IPS-11a (cell line): ENCODE measurements around the gene SEMA4D.

ENCODE experiments used
- H3K4me3 ChIP-seq: one replicate; pipeline ENCODE4 v1.5.1; 2013; ENCODE audit warnings: low read depth, low read length, control low read depth

Gene SEMA4D

DNA sequence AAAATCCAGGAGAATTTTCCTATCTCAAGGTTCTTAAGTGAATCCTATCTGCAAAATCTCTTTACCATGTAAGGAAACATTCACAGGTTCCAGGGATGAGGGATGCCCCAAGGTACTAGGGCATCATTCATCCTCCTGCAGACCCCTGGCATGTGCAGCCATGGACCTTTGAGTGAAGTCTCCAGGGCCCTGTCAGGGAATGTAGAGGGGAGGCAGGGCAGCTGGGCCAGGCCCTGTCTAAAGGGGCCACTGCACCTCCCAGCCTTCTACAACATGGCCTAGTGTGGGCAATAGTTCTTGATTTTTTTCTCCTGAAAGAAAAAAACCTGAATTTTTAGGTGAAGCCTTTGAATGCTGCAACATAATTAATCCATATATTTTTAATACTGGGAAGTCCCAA, 63.3 kb downstream of the SEMA4D start:
- H3K4me3 ChIP-seq, result no peak overlapping the region

- no peak overlapping the region for H3K4me3 ChIP-seq
Measured at GRCh38 chr9:89433826-89434225, 64.1 kb downstream of the SEMA4D start.

DNA sequence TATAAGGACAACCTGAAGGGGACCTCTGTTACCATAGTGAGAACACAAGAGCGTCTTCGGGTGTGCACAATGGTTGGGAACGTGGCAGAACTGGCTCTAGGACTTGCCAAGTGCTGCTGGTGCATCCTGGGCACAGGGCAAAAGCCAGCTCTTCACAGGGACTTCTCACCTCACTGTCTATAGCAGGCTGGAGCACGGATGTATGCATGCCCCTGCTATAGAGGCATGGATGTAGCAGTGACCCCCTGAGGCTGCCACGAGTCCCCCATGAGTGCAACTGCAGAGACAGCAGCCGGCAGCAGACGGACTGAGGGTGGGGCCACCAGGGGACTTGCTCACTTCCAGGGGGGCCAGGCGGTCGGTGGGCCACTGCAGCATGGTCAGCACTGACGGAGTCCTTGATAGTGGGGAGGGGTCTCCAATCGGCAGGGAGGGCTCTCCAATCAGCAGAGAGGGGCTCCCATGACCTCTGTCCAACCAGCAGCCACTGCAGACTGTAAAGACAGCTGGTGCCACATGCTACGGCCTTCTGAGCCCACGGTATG, 64.9 kb downstream of the SEMA4D start:
- H3K4me3 ChIP-seq, result no peak overlapping the region

DNA sequence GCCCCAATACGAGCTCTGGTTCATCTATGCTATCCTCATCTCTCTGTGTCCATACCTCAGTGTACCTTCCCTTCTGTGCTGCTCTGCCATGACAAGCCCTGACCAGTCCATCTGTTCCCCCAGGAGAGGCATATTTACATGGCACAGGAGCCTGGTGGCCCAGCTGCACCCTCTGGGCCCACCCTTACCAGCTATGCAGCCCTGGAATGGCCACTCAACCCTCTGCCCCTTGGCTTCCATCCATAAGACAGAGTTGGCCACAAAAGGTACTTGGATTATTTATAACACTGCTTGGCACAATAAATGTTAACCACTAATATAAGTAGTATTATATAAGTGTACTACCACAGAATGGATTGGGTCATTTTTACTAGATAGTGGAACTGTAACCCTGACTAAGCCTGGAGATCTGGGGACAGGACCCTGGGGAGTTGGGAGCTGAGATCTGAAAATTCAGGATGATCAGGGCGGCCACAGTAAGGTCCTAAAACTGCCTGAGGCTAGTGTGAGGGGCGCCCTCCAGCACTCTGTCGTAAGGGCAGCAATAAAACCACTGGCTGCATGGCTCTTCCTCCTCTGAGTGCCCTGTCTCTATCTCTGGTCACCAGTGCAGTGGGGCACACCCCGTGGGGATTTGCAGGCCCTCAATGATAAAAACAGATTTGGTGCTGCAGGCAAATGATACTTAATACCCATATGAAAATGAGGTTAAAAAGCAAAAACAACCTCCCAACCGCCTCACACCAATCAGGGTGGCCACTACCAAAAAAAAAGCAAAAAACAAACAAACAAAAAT, 65.8 kb downstream of the SEMA4D start:
- H3K4me3 ChIP-seq, result no peak overlapping the region

- H3K4me3 ChIP-seq, result no peak overlapping the region
Measured at GRCh38 chr9:89430995-89431394, 66.9 kb downstream of the SEMA4D start.

DNA sequence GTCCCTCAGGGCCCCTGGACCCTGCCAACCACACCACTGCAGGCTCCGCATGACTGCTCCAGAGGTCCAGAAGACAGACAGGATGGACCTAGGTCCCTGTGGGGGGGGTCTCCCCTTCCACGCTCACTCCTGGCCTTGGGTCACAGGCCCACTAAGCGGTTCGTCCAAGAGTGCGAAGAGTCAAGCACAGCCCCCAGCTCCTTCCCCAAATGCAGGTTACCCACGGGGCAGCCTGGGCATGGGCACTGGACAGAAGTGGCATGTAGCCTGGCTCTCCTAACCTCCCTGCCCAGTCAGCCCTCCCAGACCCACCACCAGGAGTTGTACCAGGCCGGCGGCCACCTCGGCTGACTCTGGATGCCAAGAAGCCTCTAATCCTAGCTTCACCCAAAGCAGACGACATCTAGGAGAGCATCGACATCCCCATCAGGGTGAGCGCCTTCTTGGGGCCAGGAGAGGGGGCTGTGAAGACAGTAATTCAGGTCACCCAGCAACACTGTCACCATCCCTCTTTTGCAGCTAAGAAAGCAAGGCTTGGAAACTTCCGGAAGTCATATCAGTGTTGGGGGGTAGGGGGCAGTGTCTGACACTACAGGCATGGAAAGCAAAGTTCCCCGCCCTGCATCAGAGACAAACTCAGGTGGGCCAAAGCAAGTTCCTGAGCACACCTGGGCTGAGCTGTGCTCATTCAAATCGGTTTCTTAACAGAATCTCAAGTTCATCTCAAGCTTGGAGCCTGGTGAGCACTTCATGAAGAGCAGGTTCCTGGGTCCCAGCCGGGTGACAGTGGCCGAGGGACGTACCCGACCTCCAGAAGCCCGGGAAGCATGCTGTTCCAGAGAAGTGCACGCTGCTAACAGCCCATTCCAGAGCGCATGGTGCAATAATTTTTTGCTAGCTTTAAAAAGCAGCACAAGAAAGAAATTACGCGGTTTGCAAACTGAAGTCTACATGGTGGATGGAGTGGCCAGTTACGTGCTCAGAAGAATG, 68.7 kb downstream of the SEMA4D start:
- no peak overlapping the region for H3K4me3 ChIP-seq

DNA sequence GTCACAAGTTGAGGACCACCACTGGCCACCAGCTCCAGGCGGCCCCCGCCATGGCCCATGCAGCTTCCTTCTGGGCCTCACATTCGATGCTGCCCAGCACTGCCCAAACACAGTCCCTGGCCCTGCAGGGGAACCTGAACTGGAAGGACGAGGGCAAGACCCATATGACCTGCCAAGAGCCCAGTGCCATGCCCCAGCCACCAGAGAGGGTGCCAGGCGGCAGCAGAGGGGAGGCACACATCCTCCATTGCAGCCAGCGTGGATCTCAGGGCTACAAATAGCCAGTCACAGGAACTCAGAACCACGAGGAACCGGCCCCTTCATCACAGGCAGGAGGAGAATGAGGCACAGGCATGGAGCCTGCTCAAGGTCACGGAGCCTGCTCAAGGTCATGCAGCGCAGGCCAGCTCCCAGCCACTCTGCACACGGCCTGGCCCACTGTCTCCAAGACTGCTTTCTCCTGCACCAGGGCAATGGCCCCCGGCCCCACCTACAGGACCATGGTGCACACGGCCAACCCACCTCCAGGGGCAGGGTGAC, 69.6 kb downstream of the SEMA4D start:
- no peak overlapping the region for H3K4me3 ChIP-seq

GRCh38 chr9:89427621-89428221, 70.2 kb downstream of the SEMA4D start:
- no peak overlapping the region for H3K4me3 ChIP-seq

GRCh38 chr9:89426384-89426961, 71.4 kb downstream of the SEMA4D start:
- no peak overlapping the region for H3K4me3 ChIP-seq

- H3K4me3 ChIP-seq, result no peak overlapping the region
Measured at GRCh38 chr9:89425921-89426383, 72.0 kb downstream of the SEMA4D start.

DNA sequence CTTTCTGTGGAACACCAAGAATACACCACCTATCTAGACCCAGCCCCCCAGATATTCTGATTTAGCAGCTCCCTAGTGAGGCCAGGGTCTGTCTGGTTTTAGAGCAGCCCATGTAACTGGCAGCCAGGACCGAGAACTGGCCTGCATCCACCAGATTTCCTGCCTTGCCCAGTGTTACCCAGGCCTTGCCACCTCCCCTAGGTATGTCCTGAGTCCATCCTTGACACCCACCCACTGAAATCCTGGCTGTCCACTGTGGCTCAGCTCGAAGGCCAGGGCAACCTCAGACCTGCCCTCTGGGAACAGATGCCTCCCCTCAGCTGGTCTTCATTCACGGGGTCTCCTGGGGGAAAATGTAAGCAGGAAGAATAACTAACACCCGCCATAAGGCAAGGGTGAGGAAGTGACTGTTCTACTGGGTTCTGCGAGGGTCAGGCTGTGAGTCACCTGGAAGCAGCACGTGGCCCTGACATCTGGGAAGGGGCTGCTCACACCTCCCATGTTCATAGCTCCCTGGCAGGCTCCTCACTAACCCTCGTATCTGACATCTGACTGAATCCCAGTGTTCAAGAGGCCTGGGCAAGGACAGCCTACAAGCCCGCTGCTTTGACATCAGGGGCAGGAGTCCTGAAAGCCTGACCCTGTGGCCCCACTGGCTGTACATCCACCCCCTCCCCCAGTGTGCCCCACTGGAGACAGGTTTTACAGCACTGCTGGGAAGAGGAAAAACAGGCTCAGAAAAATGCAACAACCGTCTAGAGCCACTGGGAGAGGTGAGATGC, 72.7 kb downstream of the SEMA4D start:
- H3K4me3 ChIP-seq, result no peak overlapping the region

DNA sequence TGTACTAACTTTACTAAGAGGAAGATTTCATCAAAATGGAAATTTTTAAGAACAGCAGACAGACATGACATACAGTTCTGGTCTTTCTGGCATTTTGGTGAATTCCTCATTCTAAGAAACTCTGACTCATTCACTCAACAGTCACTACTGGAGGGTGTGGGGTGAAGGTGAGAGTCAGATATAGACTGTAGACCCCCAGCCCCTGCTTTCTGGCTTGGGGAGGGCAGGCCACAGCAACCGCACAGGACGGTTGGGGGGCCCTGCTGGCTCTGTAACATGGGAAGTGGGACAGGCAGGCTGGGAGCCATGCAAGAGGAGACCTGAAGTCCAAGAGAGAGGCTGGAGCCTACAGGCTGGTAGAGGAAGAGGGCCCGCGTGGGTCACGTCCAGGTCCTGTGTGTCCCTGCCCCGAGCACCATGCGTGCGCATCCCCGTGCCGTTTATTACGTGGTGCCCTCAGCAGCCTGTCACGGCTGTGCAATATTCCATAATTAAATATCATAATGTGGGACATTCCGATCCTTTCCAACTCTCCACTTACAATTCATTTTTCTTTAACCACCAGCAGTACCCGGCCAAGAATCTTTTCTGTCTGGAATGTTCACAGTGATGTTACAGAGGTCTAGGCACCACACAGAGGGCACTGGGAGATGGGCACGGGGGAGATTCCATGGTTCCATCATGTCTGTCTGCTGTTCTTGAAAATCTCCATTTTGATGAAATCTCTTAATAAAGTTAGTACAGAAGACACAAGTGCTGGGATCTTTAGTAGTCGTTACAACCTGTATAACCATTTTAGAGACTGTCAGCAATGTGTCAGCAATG, 75.5 kb downstream of the SEMA4D start:
- no peak overlapping the region for H3K4me3 ChIP-seq

DNA sequence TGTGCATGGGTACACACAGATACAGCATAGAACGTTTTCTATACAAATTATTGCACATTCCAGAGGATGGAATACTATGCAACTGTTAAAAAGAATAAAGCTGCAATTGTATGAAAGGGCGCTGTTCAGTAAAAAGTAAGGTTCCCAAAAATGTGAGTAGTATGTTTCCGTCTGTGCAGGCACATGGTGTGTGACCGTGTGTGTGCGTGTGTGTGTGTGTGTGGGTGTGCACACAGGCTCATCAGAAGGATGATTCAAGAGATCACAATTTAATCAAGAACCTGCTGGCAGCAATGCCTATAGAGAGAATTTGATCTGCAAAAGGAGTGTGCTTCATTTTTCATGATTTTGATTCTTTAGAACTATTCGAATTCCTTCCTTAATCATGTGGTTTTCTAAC, 76.3 kb downstream of the SEMA4D start:
- no peak overlapping the region for H3K4me3 ChIP-seq

GRCh38 chr9:89420397-89421178, 77.3 kb downstream of the SEMA4D start:
- no peak overlapping the region for H3K4me3 ChIP-seq

- no peak overlapping the region for H3K4me3 ChIP-seq
Measured at GRCh38 chr9:89419978-89420394, 77.9 kb downstream of the SEMA4D start.

DNA sequence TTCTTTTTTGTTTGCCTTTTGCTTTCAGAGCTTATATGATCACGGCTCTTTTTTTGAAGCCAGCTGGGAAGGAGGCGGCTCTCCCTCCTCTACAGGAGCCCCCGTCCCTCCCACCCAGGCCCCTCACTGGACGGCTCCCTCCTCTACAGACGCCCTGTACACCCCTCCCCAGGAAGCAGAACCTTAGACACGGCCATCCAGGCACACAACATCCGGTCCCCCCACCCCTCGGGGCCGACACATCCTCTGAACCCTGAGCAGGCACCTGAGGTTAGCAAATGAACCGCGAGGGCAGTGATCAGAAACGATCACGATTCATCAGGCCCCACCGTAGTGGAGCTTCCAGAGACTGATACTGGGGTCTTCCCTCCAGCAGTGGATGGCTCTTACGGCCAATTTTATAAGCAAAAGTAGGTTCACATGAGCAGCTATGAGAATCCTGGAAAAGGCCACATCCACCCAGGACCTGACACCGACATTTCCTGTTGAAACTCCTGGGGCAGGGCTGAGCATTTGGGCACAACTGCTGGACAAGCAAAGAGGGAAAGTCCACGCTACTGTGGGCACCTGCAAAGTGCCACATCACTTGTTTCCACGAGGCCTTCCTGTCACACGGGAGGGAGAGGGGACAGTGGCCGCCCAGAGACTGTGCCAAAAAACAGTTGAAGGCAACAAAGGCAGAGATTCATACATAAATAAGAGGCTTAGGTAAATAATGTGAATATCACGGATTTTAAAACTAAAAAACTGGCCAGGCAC, 78.9 kb downstream of the SEMA4D start:
- no peak overlapping the region for H3K4me3 ChIP-seq

DNA sequence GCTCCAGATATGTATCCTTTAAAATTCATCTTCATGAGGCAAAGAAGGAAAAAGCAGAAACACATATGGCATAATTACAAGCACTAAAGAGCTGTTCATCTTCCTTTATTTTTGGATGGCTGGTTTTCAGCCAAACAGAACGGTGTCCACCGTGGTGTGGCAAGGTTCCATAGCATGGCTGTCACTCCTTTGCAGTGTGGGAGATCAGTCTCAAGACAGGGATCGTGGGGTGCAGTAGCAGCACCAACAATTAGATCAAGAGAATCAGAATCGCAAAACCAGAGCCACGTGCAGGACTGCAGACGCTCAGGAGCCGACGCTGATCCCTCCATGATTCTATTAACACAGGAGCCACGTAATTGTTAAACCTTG, 79.5 kb downstream of the SEMA4D start:
- no peak overlapping the region for H3K4me3 ChIP-seq
